HG02610 (cell line): ENCODE data around the gene FAM236D.
"Not testable (repeated sequence)": the region's sequence is repeated elsewhere in the genome, so short reads cannot be mapped to it uniquely, and the experiment has no call there.

Experiments used
- ATAC-seq: cut with Tn5 transposase; IDR thresholded peaks from one replicate; pipeline ENCODE4 v1.9.1; 2021; ENCODE audit warnings: mild to moderate bottlenecking, moderate library complexity; ENCODE audit not compliant: unreplicated experiment

The FAM236D gene

DNA sequence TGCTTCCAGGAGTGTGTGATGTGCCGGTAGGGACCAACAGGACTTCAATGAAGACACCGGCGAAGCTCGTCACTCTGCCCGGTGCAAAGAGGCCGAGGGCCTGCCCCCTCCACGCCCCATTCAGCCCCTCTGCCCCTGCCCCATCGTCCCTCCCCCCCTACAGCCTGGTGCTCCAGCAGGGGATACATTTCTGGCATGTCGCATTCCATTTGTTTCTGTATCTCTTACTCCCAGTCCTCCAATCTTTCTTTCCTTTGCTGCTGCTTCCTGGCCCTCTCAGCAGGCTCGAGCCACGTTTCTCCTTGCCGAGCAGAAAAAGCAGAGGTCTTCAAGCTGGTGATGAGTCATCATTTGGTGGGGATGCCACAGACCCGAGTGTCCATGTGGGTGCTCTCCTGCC, at the start of gene FAM236D:
Gene FAM236D, minus strand, starts transcription at position 101 of the 400 bp plus-strand sequence. Its CDS starts 100 bp downstream, at position 1.
- not testable (repeated sequence) for ATAC-seq

DNA sequence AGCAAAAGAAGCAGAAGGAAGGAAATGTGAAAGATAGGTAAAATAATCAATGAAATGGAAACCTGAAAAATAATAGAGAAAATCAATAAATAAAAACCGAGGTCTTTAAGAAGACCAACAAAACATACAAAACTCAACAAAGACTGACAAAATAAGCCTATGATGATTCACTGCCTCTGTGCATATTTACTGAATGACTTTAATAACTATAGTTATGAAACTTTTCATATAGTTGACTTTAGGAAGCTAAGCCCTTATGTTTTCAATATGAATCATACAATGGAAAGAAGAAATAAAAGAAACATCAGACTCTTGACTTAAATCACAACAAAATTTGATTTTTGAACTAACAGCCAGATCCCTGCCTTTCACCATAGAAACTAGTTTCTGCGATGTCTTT, 29.5 kb upstream of the FAM236D start:
- ATAC-seq: not testable (repeated sequence)

DNA sequence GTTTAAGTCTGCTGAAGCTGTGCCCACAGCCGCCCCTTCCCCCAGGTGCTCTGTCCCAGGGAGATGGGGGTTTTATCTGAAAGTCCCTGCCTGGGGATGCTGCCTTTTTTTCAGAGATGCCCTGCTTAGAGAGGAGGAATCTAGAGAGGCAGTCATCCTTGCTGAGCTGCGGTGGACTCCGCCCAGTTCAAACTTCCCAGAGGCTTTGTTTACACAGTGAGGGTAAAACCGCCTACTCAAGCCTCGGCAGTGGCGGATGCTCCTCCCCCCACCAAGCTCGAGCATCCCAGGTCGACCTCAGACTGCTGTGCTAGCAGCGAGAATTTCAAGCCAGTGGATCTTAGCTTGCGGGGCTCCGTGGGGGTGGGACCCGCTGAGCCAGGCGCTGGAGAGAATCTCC, 22.7 kb upstream of the FAM236D start:
- not testable (repeated sequence) for ATAC-seq

DNA sequence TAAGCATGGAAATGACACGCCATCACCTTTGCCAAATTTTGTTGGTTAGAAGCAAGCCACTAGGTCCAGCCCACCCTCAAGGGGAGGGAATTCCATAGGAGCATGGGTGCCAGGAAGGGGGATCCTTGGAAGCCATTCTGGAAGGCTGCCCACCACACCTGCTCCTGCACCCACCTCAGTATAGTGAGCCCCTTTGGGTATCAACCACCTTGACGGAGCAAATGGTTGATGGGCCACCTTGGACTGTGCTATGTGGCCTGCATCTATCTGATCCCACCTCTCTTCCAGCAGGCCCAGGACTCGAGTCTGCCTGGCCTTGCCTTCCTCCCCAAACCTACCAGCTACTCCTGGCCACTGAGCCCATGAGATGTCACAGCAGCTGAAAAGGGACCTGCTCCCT, 17.6 kb downstream of the FAM236D start:
- not testable (repeated sequence) for ATAC-seq

DNA sequence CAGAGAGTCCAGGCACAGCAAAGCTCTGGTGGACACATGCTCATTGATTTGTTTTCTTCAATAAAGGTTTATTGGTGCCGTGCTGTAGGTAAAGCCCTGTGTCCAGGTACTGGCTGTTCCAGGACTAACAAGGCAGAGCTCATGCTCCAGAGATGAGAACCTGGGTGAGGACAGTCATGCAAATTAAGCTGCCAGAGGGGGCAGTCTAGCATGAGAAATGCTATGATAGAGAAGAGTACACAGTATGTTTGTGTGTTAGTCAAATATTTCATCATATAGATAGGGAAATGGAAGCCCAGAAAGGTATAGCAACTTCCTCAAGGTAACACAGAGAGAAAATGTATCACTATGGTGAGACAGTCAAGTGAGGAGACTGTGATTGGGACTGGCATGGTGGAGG, 19.9 kb downstream of the FAM236D start:
- not testable (repeated sequence) for ATAC-seq

DNA sequence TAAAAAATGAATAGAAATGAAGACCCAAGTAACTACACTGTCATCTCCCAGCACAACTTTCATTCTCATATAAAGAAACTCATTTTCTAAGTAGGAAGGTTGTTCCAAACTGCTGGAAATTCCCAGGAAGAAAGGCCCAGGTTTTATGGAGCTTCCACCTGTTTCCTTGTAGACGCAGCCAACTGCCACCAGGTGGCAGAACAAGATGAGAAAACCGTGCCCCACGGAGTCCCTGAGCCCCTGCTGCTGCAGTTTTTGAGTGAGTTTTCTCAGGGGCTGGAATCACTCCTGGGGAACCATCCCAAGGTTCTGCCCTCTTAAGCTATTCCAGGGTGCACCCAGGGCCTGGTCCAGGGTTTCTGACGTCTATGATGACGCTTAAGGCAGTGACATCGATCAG, 24.0 kb downstream of the FAM236D start:
- not testable (repeated sequence) for ATAC-seq

DNA sequence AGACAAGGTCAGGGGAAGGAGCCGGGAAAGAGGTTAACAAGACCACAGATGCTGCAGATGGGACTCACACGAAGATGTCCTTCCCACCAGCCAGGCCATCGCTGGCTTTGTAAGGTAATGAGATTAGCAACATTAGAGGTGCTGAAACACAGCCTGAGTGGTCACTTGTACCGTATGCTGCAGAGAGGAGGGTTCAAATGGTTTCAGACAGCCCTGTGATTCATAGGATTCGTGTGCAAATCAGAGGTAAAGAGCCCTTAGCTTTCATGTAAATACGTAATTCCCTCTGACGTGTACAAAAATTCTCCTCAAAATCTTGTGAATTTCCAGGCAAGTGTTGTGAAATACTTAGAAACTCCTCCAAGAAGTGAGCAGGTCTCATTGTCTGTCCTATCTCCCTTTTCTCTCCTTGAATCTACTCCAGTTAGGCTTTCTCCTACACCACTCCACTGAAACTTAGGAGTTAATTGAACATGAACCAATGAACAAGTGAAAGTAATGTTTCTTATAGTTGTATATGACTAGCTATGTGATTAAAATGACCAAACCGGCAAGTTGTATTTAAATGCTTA, 24.6 kb downstream of the FAM236D start:
- not testable (repeated sequence) for ATAC-seq

DNA sequence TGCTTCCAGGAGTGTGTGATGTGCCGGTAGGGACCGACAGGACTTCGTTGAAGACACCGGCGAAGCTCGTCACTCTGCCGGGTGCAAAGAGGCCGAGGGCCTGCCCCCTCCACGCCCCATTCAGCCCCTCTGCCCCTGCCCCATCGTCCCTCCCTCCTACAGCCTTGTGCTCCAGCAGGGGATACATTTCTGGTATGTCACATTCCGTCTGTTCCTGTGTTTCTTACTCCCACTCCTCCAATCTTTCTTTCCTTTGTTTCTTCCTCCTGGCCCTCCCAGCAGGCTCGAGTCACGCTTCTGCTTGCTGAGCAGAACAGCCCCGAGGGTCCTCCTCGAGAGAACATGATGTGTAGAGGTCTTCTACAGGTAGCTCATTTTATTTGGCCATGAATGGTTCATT, 25.4 kb downstream of the FAM236D start, which contains the start of gene FAM236B:
Gene FAM236B, minus strand, starts transcription at position 101 of the 400 bp plus-strand sequence. Its CDS starts 100 bp downstream, at position 1.
- not testable (repeated sequence) for ATAC-seq

DNA sequence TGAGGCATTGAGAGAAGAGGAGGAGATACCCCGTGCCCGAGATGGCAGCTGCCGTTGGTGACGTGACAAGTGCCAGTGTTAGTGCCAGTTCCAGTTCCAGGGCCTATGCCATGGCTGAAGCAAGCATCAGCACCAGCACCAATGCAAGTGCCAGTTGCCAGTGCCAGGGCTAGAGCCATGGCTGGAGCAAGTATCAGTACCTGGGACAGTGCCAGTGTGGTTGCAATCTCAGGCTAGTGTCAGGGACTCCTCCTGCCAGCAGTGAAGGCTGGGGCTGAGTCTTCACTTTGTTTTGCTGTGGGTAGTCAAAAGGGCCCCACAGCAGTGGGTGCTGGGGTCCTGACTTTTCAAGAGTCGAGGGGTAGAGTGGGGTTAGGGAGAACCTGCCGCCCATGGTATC, 29.9 kb downstream of the FAM236D start:
- ATAC-seq: not testable (repeated sequence)

DNA sequence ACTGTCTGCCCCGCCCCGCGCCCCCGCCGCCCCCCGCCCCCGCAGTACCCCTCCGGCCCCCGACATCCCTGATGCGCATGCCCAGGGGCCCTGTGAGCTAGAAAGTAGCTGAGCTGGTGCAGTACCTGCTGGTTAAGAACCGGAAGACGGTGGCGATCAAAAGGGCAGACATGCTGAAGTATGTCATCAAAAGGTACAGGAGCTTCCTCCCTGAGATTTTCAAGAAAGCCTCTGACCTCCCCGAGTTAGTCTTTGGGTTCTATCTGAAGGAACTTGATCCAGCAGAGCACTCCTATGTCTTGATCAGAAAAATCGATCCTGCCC, 30.6 kb downstream of the FAM236D start:
- not testable (repeated sequence) for ATAC-seq

DNA sequence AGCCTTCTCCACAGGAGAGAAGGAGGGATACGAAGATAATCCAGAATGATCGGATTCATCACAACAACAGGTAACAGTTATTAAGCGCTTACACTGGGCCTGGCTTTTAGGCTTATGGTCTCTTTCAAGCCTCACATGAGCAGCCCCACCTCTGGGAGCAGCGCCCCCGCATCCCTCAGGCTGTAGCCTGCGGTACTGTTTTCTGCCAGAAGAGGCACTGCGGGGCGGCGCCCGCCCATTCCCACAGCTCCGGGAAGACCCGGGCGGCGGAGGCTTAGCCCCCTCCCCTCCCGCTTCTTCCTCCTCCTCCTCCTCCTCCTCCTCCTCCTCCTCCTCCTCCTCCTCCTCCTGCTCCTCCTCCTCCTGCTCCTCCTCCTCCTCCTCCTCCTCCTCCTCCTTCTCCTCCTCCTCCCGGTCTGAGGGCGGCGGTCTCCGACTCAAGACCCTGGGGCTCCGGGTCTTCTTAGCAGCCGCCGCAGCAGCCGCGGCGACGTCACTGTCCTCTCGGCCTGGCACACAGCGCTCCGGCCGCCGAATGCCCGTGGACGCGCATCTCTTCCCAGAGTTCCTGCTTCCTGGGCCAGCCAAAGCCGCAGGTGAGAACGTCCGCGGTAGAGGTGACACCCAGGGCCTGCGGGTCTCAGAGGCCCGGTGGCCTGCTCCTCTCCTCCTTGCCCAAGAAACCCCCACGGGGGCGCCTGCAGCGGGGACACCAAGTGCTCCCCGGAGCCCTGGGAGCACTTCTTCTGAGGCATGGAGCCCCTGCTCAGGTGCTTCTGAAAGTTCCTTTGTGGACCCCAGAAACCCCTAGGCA, 31.1 kb downstream of the FAM236D start, which contains the start of gene DMRTC1B:
Gene DMRTC1B, plus strand, starts transcription at position 238 of the 814 bp plus-strand sequence. CDS start 68,246 bp downstream, outside the sequence.
- not testable (repeated sequence) for ATAC-seq

DNA sequence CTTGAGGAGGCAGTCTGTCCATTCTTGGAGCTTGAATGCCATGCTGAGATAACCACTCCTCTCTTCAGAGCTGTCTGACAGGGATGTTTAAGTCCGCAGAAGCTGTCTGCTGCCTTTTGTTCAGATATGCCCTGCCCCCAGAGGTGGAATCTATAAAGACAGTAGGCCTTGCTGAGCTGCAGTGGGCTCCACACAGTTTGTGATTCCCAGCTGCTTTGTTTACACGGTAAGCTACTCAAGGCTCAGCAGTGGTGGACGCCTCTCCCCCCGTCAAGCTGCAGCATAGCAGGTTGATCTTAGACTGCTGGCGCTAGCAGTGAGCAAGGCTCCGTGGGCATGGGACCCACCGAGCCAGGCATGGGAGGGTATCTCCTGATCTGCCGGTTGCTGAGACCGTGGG, 47.6 kb downstream of the FAM236D start:
- ATAC-seq: not testable (repeated sequence)
